Activated CD8-positive, alpha-beta memory T cell treated with anti-CD3 and anti-CD28 coated beads for 1 hour (primary cell): ENCODE results near the gene GNA15.
"Not testable (repeated sequence)": the region's sequence is repeated elsewhere in the genome, so short reads cannot be mapped to it uniquely, and the experiment has no call there.

Experiments used
- DNase-seq, 2 donors: peaks; one replicate each; pipeline ENCODE4 v3.0.0-alpha.2; 2020; ENCODE audit warnings: low read depth in 1 of 2; ENCODE audit errors: extremely low read depth in 1 of 2

The GNA15 gene

DNA sequence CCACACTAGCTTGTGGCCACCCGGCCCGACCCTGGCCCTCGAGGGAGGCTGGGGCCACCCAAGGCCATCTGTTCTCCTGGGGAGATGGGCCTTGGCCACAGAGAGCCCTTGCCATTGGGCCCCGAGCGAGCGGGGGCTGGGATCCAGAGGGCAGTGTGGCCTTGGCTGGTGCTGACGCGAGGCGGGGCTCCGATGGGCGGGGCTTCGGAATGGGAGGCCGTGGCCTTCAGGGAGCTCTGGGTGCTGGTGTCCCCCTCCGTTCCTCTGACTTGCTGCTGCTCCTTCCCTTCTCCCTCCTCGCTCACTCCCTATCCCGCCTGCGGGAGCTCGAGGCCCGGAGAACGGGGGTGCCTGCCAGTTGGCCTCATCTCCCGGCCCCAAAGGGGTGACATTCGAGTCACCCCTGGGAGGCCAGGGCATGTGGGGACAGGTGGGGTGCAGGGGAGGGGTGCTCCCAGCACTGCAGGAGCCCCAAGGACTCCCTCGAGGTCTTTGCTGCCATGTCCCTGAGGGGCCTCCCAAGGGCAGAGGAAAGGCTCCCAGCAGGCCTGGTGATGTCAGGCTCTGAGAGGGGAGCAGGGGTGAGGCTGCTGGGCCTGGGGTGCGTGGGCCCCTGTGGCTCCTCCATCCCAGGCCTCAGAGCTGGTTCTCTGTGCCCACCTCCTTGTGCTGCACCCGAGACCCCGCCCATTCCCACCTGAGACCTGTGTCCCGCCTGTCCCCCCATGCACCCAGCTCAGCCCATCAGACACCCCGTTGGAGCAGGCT is 54.1 kb downstream of the GNA15 start:
- DNase-seq: no peak

DNA sequence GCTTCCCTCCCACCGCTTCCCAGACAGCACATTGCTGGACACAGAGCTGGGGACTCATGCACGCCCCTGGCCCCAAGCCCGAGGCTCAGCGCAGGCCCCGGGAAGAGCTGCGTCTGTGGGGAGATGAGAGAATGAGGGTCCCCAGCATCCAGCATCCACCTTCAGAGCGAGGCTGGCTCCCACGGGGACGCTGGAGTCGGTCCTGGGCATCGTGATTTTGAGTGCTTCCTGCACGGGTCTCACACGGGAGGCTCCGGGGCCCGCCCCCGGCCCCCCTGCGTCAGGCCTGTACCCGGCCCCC is 54.6 kb downstream of the GNA15 start:
- DNase-seq: no peak

DNA sequence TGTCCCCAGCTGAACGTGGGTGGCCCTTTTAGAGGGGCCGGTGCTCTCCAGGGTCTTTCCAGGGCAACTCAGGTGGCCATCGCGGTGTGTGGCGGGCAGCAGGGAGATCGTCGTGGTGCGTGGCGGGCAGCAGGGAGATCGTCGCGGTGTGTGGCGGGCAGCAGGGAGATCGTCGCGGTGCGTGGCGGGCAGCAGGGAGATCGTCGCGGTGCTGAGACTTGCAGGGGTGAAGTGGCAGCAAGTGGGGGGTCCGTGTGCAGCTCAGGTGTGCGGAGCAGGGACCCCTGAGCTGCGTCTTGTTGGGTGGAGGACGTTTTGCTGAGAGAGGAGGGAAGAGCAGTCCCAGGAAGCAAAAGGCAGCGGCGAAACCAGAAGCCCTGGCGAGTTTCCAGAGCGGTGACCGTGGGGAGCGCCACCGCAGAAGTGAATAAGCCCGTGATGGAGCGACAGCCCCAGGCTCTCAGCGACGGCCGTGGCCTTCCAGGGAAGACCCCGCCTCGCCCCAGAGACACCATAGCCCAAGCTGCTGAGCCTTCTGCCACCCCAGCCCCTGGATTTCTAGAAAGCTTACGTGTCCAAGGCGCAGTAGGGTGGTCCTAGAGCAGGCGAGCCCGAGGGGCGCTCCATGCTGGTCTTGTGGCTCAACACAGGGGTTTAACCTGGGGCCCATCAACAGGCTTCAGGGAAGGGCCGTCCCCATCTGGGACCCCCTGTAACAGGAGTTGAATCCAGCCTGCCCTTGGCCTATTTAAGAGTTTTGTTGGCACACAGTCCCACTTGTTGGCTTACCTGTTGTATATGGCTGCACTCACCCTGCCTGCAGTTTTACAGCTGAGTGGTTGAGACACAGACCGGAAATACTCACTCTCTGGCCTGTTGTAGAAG is 55.3 kb downstream of the GNA15 start:
- no peak for DNase-seq

DNA sequence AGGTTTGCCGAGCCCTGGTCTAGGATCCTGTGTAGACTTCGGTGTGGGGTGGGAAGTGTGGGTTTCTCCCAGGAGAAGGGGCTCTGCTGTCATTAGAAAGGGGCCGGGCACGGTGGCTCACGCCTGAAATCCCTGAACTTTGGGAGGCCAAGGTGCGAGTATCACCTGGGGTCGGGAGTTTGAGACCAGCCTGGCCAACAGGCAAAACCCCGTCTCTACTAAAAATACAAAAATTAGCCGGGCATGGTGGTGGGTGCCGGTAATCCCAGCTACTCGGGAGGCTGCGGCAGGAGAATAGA is 55.9 kb downstream of the GNA15 start:
- not testable (repeated sequence) for DNase-seq

DNA sequence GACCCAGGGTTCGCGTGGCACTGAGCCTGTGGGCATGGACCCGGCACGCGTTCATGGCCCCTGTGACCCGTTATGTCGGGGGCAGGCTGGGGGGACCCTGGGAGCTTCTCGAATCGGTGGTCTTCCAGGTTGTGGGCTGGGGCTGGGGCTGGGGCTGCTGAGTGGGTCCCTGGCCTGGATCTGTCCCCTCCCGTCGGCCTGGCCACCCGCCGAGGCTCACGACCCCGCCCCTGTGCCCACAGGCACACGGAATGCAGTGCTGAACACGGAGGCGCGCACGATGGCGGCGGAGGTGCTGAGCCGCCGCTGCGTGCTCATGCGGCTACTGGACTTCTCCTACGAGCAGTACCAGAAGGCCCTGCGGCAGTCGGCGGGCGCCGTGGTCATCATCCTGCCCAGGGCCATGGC is 56.4 kb downstream of the GNA15 start:
- no peak for DNase-seq

DNA sequence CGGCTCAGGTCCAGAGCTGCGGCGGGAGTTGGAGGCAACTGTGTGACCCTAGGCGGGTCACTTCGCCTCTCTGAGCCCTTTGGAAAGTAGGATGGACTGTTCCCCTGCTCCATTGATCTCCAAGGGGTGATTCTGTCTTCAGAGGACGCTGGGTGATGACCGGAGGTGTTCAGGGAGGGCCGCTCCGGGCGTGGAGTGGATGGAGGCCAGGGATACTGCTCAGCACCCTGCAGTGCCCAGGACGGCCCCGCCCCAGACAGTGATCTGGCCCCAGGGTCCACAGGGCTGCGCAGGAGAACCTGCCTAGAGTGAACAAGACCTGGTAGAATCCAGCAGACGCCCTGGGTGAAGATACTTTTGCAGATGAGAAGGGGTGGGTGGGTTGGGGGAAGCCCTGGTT is 56.9 kb downstream of the GNA15 start:
- DNase-seq: no peak

DNA sequence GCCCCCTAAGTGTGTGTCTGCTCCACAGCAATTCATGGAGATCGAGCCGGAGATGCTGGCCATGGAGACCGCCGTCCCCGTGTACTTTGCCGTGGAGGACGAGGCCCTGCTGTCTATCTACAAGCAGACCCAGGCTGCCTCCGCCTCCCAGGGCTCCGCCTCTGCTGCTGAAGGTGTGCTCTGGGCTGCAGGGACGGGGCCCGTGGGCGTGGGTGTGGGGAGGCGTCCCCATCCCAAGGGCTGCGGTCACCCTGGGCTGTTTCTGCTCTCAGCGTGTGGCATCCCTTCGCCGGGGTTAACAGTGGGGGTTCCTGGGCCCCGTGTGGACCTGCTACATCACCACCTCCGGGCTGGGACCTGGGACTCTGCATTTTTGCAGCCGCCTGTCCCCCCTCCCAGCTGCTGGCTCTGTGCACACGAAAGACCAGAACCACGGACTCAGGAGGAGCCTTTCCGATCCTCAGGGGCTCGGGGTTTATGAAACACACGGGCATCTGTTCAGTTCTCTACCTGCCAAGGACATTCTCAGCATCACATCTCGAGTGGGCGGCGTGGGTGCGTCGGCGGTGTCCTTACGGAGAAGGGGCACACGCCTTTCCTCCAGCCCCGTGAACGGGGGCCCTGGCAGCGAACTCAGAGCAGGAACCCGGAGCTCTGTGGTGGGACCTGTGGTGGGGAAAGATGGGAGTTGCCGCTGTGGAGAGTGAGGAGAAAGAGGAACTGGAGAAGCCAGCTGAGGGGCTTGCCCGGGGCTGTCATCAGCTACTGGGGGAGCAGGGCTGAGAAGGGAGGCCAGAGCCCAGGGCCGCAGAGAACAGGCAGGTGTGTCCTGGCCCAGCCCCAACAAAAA is 57.6 kb downstream of the GNA15 start:
- DNase-seq: no peak

DNA sequence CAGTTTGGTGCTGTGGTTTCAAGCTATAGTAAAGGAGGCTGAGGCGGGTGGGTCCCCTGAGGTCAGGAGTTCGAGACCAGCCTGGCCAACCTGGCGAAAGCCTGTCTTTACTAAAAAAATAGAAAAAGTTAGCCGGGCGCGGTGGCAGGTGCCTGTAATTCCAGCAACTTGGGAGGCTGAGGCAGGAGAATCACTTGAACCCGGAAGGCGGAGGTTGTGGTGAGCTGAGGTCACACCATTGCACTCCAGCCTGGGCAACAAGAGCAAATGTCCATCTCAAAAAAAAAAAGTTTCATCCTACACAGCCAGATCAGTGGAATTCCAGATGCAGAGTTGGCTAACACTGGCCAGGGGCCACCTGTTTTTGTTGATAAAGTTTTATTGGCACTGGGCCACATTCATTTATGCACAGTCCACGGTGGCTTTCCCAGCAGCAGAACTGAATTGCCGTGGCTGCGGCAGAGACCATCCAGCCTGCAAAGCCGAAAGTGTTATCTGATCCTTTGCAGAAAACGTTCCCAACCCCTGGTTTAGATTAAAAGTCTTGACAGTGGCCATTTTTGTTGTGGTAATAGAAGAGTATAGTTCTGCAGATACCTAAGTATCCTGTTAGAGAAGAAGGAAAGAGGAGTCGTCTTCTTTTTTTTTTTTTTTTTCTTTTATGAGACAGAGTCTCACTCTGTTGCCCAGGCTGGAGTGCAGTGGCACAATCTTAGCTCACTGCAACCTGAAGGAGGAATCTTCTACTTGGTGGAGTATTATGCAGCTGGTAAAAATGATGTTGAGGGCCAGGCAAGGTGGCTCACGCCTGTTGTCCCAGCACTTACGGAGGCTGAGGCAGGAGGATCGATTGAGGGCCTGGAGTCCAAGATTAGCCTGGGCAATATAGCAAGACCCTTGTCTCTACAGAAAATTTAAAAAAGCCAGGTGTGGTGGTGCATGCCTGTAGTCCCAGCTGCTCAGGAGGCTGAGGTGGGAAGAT is 58.6 kb downstream of the GNA15 start:
- DNase-seq: no peak

DNA sequence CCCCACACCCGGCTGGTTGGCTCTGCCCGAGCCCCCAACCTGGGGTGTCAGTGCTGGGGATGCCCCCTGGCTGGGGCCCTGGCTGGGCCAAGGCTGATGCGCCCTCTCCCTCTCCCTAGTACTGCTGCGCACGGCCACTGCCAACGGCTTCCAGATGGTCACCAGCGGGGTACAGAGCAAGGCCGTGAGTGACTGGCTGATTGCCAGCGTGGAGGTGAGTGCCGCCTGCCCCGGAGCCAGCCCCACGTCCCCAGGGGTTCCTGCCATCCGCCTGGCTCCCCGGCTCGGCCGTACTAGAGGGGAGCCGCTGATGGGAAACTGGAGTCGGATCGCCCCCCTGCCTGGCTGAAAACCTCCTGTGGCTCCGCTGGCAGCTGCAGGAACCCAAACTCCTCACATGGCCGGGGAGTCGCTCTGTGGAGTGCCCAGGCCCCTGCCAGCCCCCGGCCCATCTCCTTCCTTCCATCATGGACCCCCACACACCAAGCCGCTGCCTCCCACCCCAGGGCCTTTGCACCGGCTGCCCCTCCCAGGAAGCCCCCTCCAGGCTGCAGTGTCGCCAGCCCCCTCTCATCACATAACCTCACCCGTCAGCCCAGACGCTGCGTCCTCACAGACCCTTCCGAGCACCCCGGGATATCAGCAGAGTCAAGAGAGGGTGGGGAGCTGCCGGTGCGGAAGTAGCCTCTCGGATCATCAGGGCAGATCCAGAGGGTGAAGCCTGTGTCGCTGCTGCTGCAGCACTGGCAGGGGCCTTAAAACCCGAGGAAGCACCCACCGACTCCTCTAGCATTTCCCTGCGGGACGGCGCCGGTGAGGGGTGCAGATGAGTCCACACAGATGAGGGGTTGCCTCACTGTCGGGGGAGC is 60.5 kb downstream of the GNA15 start:
- no peak for DNase-seq

DNA sequence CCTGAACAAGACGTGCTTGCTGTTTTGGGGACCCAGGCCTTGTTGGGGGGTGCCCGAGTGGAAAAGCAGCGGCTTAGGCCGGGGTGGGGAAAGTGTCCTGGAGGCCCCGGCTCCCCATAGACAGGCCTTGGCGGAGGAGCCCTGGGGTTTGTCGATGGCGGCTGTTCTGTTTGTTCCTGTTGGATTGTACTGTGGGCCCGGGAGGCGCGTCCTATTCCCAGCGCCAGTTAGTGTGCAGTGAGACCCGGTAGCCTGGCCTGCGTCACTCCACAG is 61.0 kb downstream of the GNA15 start:
- no peak for DNase-seq

DNA sequence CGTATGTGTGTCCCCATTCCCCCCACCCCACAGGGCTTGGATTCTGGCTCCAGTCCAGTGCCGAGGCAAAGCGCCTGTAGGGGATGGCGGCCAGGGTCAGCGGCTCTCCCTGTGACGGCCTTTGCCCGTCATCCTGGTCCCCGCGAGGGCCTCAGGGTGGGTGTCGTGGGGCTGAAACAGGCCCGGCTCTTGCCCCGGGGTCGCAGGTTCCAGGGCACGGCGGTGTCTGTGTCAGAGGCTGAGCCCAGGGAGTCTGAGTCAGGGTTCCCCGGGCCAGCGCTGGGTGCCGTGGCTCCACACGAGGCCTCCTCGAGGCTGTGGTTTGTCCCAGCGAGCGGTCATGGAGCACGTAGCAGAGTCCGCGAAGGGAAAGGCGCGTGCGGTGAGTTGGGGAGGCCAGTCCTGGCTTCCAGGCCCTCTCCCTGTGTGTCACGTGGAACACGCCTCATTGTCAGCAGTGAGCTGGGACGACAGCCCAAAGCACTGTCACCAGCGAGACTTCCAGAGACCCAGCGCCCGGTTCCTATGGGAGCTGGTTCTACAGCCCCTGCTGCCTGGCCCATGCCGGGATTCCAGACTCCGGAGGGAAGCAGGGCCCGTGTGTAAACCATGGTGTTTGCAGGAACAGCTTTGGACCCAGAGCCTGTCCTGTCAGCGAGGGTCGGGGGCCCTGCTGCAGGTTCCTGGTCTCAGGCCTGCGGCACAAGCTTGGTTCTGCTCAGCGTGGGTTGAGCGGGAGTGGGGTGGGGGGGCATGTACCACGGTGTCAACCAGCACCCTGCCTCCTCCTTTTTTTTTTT is 63.3 kb downstream of the GNA15 start:
- DNase-seq: no peak

DNA sequence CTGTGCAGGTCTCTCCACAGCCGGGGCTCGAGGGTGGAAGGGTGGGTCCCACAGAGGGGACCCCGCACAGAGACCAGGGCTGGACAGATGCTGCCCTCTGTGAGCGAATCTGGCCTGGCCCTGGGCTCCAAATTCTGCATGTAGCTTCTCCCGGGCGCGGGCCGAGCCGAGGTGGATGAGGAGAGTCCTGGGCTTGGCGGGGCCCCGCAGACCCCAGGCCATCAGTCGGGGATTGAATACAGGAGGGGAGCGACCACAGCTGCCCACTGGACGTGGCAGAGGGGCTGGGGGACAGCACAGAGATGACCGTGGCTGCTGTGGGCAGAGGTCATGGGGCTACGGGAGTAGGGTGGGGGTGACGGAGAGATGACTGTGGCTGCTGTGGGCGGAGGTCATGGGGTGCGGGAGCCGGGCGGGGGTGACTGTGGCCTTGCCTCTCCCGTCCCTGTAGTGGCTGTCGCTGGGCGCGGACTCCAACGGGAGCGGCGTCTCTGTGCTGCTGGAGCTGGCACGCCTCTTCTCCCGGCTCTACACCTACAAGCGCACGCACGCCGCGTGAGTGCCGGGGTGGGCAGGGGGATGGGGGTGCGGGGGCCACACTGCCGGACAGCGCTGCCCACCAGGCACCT is 65.4 kb downstream of the GNA15 start:
- no peak for DNase-seq

DNA sequence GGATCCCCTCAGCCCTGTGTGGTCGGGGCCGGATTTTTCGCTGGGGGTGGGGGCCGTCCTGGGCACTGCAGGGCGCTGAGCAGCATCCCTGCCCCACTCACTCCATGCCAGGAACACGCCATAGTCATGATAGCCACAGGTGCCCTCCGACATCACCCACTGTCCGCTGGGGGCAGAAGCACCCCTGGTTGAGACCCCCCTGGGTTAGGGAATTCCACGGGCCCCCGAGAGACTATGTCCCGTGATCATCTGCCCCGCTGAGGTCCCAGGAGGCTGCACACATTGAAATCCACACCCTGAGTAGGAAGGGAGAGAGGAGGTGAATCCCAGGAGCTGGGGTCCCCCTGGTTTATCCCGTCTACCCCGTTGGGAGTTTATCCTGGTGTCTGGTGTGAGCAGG is 66.1 kb downstream of the GNA15 start:
- DNase-seq: no peak

DNA sequence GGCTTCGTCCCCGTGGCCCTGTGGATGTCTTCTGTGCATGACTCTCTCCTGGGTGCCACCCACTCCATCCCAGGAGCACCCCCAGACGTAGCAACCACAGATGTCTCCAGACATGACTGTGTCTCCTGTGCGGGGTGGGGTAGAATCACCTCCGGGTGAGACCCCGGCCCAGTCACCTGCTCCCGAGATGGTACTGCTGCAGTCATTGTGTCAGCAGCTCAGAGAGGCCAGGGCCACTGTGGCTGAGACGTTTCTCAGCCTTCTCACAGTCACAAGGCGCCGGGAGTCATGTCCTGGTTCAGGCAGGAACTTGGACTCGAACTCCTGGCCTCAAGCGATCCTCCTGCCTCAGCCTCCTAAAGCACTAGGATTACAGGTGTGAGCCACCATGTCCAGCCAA is 66.5 kb downstream of the GNA15 start:
- DNase-seq: no peak

DNA sequence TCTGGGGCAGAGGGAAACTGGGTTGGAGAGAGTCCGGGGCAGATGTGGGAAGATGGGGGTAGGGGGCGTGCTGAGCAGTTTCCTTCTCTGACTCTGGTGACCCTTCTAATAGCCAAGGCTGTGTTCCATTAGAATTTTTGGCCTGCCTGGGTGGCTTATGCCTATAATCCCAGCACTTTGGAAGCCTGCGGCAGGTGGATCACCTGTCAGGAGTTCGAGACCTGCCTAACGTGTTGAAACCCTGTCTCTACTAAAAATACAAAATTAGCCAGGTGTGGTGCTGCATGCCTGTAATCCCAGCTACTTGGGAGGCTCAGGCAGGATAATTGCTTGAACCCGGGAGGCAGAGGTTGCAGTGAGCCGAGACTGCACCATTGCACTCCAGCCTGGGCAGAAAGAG is 67.1 kb downstream of the GNA15 start:
- not testable (repeated sequence) for DNase-seq

DNA sequence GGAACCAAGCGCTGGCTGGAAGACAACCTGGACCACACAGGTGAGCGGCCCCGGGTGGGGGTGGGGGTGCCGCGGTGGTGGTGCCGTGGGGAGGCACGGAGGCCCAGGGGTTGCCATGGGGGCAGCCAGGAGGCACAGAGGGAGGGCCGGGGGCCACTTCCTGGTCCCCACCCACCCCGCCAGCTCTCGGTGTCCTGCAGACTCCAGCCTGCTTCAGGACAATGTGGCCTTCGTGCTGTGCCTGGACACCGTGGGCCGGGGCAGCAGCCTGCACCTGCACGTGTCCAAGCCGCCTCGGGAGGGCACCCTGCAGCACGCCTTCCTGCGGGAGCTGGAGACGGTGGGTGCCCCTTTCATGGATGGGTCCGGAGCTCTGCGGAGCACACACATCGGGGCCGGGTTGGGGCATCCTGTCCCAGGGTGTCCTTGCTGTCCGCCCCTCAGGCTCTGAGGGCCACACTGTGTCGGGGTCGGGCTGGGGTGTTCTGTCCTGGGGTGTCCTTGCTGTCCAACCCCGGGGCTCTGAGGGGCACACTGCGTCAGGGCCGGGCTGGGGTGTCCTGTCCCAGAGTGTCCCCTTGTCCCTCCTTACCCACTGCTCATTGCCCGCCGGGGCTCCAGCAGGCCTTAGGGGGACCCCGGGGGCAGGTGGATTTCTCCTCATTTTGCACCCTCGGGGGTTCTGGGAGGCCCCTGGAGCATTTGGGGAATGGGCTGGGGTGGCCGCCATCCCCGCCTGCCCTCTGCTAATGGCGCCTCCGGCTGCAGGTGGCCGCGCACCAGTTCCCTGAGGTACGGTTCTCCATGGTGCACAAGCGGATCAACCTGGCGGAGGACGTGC is 68.2 kb downstream of the GNA15 start:
- DNase-seq: no peak

DNA sequence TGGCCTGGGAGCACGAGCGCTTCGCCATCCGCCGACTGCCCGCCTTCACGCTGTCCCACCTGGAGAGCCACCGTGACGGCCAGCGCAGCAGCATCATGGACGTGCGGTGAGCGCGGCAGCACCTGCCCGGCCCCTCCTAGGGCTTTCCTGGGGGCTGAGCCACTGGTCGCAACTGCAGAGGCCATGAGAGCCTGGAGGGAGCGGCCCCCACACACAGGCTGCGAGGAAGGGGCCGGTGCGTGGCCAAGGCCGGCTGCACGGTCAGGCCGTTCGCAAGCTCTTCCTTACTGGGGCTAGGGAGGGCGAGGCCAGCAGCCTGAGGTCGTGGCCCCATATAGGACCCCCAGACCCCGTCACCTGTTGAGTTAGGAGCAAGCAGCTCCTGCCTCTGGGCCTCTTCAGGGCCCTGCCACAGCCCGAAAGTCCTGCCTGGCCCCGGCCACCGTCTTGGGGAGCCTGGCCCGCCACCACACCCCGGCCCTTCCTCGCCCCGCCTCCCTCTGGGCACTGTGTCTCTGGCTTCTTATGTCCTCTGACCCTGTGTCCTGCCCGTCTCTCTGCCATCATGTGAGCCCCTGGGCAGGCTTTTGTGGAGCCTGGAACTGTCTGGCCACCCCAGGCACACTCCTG is 68.9 kb downstream of the GNA15 start:
- no peak for DNase-seq
